NOMO-1 treated with DMSO at 0.1 percent for 48 hours (cell line): ENCODE data around the gene HELT.

Experiments used
- DNase-seq: peaks from one replicate; lab custom pipeline; 2025; ENCODE audit not compliant: unreplicated experiment; lab: John Stamatoyannopoulos, UW

Gene HELT

DNA sequence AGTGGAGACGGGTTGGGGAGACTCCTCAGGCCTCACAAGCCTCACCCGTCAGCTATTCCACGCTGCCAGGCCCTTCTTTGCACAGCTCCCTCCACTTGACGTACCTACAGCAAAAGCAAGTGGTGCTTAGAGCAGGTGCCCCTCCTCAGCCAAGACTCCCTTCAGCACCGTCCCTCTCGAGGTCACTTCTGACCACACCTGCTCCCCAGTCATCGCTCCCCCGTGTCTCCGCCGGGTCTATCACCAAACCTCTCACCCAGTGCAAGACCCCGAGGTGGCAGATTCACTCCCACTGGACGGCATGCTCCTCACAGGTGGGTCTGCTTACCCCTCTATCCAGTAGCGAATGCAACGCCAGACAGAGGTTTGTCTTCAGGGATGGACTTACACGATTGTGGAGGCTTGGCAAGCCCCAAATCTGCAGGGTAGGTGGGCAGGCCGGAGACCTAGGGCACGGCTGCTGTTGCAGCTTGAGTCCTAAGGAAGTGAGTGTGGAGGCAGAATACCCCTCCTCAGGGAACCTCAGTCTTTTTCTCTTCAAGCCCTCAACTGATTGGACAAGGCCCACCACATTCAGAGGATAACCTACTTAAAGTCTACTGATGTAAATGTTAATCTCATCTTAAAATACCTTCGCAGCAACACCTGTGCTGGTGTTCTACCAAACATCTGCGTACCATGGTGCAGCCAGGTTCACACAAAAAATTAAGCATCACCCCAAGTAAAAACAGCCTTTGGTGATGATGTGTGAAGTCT is 14.5 kb upstream of the HELT start:
- no peak for DNase-seq

DNA sequence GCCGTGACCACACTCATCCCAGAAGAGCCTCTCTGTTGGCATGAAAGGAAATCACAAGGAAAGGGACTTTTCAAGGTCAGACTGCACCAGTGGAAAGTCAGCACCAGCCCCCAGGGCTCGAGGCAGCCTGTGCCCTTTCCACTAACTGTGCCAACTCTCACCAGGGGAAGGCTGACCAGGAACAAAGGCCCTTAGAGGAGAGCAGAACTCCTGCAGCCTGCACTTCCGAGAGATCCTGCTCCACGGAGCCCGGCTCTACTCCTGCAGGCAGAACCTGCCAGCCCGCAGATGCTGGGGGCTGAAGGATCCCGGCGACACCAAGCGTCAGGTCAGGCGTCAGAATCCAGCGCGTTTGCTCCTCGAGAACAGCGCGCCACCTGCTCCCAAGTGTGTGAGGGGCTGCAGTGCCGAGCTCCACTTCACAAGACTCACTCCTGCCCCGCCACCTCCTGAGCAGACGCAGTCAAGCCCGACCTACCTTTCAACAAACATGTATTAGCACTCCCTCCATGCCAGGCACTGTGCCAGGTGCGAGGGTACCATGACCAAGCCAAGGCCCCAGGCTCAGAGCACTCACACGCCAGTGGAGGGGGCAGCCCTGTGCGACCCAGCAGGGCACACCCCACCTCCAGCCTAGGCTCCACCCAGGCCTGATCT is 13.6 kb upstream of the HELT start:
- no peak for DNase-seq

DNA sequence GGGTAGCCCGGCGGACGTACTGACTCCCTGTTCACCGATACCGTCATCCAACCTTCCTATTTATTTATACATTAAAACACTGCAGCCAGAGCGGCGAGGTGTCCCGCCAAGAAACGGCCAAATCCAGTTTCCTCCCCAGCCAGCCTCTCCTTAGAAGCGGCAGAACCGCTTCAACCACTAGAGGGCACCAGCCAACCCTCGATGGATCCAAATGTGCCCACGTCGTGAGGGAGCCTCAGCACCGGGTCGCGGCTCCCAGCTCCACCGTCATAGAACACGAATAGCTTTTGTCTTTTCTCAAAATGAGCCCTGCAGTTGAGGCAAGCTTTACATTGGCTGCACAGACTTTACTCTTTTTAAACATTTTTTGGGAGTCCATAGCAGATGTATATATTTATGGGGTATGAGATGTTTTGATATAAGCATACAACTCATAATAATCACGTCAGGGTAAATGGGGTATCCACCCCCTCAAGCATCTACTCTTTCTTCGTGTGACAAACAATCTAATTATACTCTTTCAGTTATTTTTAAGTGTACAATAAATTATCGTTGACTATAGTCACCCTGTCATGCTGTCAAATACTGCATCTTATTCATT is 13.0 kb upstream of the HELT start:
- peak; percentile 65 for DNase-seq

DNA sequence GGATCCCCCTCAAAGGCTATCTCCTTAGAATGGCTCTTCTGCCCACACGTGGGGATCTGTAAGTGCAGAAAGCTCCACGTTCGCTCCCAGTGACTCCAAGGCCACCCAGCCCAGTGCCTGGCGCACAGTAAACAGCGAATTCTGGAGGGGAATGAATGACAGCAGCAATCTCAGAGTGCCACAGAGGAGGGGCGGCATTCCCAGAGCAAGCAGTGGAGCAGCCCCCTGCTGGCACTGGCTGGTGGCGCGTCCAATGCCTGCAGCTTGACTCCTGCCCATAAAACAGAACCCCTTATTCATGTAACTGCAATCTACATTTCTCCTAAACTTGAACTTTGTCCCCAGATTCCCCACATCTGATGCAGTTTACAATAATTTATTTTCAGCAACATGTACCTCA is 6.9 kb upstream of the HELT start:
- no peak for DNase-seq

DNA sequence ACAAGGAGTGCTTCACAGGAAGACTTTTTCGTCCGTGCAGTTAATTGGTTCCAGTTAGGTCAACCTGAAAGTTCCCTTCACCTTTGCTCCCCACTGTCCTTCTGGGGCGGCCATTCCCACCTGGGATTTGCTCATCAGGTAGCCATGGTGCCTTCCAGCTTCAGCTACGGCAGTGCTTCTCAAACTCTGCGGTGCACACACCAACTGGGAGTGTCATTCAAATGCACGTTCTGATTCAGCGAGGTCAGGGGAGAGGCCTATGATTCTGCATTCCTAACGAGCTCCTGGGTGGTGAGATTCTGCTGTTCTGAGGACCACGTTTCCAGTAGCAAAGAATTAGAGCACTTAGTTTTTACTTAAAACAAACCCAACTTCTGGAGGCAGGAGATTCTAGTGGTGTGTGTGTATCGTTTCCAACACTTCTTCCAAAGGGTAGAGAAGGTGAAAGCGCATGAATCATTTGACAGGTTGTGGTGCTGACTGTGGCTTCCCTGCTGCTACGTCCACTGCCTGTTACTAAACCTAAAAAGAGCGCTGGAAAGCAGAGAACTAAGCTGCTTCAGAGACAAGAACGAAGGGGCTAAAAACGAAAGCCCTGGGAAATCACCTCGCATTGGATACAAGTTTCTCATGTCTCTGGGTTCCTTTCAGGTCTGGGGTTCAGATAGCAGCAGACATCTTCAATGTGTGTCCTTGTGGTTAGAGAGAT is 4.7 kb upstream of the HELT start:
- no peak for DNase-seq

DNA sequence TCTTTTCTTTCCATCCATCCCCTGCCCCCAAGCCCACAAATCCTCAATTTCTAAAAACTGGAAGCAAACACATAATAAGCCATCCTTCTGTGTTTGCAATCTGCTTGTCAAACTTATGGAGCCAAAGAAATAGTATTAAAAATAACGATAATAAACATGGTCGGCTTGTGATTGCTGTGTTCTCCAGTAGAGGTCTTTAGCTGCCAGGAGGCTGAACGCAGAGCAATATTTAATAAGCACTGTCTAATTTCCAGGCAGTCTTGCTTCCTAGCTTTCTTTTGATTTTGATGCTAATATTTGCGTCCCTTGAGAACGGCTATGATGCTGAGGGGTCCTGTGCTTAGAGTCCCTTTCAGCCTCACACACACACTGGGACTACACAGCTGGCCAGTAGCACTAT is 3.2 kb upstream of the HELT start:
- no peak for DNase-seq

DNA sequence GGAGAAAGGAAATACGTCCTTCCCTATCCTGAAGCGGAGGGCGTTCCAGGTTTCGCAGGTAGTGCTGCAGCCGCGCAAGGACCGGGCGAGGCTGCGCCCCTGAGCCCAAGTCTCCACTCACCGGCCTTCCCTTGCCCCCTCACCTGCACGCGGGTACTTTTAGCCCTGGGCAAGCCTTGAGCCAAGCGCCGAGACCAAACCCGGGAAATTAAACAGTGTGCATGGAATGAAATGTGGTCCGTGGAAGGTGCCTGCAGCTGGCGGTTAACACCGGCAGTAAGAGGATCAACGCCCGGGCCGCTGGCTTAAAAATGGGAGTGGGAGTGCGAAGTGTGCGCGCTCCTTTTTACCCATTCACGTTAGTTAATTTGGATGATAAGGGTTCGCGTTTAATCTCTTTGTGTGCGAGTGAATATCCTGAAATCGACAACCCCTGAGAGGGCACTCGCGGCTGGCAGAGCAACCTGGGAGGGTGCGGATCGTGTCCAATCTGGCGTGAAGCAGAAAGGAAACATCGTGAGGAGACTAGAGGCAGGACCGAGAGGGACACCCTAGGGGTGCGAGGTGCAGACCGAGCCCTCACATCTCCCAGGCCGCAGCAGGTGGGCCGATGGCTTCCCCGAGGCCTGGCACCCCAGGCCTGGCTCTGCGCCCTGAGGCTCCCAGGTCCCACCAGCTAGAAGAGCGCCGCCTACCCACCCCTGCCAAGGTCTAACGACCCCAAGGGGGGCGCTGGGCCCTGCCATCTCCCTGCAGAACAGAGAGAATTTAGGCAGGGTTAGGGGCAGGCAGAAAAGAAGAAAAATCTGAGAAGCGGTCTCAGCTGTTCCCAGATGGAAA is 2.0 kb upstream of the HELT start:
- DNase-seq = no peak

DNA sequence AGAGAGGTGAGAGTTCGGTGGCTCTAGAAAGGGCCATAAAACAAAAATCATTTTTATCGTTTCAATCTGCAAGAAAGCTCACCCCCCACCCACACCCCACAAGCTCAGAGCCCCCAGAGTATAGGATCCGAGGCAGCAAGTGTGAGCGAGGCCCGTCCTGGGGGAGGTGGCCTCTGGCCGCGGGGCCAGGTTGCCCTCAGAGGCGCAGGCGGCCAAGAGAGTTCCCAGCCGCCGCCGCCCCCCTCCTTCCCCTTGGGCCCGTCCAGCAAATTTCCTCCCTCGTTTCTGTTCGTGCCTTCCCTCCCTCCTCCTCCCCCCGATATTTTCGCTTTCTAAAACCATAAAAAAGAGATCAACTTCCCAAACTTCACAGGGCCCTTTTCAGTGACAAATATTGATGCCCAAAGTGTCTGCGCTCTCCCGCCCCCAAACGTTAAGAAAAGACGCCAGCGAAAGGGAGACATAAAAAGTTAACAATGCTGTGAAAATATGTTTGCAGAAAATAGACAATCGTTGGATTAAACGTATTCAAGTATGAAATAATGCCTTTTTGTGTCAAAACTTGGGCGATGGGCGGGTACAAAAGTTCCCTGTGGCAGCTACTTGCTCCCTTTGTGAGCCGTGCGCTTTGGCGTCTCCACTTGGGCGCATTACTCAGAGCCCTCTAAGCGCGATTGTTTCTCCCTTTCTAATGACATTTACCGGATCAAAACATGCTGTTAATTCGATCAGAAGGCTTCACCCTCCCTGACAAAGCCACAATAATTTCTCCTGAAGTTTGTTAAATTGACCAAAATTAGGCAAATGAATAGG is 1.1 kb upstream of the HELT start:
- no peak for DNase-seq

DNA sequence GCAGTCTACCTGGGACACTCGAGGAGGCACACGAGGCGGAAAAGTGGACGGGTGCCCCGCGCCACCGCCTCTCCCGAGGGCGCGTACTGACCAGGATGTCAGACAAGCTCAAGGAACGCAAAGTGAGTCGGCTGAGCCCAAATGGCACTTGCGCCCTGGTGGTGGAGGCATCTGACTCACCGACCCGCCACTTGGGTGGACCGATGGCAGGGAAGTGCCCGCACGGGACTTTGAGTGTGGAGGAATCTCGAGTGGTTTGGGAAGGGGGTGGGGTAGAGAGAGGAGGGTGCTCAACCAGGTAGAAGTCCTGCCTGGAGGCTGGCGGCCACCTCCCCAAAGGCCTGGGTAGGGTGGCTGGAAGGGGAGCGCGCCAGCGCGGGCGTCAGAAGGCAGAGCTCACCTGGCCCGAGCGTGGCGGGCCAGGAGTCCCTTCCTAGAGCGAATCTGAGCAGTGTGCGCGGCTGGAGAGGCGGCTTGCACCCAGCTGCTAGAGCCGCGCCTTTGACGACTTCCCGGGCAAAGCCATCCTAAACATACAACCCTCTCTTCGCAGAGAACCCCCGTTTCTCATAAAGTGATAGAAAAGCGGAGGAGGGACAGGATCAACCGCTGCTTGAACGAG is 655 bp downstream of the HELT start:
- no peak for DNase-seq

DNA sequence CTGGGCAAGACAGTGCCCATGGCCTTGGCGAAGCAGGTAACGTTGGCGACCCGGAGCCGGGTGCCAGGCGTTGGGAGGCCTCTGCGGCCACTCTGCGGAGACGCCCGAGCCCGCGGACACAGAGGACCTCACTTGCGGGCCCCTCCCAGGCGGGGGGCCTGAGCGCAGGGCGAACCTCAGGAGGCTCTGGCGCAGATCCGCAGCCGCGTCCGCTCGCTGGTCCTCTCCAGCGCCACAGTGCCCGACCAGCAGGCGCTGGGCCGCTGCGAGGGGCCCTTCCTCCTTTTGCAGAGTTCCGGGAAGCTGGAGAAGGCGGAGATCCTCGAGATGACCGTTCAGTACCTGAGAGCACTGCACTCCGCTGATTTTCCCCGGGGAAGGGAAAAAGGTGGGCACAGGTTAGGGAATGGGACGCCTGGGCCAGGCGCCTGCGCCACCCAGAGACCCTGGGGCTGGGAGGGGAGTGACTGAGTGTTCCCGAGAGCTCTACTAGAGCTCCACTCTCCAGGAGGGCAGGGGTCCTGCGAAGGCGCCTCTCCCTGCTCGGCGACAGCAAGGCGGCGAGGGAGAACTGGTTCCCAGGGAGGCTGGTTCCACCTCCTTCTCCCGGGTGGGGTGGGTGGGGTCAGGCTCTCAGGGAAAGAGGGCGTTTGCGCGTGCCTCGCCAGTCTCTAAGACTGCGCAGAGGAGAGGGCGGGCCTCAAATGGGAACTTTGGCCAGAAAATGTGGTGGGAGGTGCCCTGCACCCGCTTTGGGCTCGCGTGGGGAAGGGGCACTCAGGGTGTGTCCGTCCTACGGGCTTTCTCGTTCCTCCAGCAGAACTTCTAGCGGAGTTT is 1.4 kb downstream of the HELT start:
- DNase-seq = no peak

DNA sequence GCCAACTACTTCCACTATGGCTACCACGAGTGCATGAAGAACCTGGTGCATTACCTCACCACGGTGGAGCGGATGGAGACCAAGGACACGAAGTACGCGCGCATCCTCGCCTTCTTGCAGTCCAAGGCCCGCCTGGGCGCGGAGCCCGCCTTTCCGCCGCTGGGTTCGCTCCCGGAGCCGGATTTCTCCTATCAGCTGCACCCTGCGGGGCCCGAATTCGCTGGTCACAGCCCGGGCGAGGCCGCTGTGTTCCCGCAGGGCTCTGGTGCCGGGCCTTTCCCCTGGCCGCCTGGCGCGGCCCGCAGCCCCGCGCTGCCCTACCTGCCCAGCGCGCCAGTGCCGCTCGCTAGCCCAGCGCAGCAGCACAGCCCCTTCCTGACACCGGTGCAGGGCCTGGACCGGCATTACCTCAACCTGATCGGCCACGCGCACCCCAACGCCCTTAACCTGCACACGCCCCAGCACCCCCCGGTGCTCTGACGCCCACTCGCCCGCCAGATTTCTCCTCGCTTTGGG is 2.1 kb downstream of the HELT start:
- DNase-seq = no peak

DNA sequence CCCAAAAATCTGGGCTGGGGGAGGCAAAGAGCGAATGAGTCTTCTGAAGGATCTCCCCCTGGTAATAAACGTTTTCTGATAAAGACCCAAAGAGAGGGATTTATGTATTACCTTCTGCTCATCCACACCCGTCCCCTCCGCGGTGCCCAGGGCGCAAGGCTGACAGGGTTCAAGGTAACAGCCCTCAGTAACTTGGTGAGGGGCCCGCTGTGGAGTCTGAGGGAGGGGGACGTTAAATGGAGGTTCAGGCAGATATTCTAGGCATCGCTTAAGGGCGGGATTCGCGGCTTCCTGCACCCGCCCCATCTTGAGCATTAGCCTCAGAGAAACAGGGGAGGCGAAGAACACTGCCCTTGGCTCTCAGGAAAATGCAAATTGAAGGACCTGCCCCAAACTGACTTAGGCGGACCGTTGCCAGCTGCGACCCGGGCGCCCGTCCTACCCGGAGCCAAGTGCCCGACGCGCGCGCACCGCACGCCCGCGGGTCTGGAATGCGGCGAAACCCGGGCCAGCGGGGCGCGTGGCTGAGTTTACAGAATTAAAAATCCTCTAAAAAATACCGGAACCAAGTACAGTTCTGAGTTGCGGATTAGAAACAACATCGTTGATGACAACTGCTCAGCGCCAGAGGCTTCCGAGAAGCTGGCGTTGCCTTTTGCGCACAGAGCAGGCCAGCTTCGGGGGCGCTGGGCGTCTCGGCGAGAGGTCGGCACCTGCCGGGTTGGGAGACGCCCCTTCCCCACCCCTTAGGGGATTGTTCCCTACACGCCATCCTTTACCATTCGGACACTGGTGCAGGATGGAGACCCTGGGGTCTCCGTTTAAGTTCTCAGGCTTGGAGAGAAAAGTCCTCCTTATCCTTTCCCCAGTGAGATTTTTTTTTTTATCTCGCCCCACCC is 2.8 kb downstream of the HELT start:
- DNase-seq = no peak

DNA sequence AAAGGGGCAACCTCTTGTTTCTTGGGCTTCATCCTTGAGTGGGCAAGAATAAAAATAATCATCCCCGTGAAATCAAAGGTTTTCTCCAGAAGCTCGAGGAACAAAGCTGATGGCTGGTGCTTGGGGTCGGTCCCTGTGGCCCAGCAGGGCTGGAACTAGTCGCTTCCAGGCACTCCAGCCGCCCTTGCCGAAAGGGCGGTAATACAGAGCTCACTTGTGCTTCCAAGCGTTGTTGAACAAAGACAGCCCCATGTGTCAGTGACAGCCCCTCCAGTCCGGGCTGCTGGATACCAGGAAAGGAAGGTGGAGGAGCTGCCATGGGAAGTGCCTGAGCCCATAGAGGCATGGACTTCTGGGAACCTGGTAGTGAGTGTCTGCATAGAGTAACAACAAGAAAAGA is 5.2 kb downstream of the HELT start:
- no peak for DNase-seq

DNA sequence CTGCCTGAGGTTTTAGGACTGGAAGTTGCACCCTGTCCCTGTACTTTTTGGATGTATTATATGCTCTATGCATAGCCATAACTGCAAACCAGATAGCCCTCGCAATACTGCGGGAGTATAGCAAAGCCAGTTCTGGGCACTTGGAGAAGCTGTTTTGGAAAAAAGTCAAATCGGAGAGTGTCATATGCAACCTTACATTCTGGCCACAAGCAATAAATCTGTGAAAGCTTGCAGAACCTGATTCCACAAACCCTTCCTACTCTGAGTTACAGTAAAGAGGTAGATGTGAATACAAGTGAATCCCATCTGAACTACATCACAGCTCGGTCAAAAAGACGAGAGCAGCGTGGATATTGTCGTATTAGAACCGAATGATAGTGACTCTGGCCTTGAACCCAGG is 10.3 kb downstream of the HELT start:
- DNase-seq = no peak

DNA sequence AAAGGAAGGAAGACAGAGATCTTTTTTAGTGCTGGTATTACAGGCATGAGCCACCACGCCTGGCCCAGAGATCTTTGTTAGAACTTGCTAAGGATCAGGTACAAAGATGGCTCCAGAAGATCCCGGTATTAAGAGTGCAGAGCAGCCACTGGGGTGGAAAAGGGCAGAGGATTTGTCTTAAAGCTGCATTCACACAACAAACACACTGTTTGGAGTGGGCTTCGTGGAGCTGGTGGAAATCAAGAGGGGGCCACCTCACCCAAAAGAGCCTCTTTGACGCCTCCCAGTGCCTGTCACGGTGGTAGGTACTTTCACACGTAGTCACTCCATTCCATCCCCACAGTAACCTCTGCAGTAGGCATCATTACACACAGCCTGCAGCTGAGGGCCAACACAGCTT is 13.3 kb downstream of the HELT start:
- DNase-seq = no peak

DNA sequence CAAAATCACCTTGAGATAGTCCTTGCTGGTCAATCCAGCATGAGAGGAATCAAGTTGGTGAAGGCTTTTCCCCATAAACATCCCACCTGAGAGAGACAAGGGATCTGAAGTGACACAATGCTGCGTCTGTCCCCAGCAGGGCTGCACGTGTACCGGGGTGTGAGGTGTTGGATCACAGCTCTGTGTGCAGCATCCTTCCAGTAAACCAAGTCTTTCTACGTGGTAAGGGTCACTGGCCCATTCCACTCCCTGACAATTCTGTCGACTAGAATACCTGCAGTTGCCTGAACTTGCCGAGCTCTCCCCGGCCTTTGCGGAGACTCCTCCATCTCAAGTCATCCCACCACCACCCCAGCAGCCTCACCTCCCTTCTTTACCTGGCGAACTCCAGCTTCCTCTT is 14.8 kb downstream of the HELT start:
- DNase-seq = no peak

DNA sequence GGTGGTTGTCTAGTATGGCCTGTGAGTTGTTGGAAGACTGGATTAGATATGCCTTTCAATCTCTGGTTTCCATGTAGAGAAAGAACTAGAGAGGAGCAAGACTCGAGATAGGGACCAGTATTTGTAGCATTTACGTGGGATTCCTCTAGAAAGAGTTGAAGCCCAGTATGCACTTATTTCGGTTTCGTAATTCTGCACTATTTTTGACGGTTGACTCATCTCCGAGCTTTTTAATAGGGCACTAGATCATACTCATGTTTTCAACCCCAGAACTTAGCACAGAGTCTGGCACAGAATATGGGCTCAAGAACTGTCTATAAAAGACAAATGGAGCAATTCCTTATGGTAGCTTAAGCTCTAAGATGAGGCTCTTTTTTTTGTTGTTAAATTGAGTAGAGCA is 15.7 kb downstream of the HELT start:
- peak; percentile 83 for DNase-seq

DNA sequence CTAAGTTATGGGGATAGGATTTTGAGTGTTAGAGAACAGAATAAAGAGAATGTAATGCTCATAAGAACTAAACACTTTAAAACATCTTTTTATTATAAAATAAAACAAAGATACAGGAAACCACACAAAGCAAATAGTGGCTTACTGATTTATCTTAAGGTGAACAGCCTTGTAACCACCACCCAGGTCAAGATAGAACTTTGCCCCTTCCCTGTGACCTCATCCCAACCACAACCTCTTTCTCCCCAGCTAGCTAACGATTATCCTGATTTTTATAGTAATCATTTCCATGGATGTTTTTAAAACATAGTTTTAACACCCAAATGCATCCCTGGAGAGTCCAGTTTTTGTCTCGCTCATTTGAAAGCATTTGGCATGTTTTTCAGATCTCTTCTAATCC is 17.0 kb downstream of the HELT start:
- no peak for DNase-seq
